ENCODE measurements around the gene DKK2. TPM values are rescaled to one million over a fixed set of nuclear protein-coding genes. Genes with fewer than 3 reads are reported as not detected.
A peak's percentile ranks its signal among the peaks of the same experiment; 100 is the strongest.

Gene DKK2
- total and polyA plus RNA-seq, 9 of the 15 experiments (the other 6 are each of a cell fraction or from before 2014, with no cell fraction given): not detected

DNA sequence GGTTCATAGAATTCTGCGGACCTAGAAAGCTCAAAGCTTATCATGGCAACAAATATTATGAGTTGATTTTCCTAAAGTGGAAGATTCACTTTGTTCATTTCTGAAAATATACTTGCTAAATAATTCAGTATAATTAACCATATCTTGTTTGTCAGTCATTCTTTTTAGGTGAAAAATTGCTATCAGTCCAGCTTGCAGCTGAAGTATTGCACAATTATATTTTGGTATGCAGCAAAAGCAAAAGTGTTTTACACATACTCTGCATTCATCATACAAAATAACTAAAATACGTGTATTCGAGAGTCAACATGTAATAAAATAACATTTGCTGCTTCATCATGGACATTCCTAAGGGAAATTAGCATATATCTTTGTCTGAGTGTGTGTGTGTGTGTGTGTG lies 24.8 kb downstream of the DKK2 start:
- Histone ChIP-seq H3K9ac (ENCODE audit: insufficient read depth in 1 of 2, low read depth in 2 of 2, low read length in 2 of 2) (no peak overlapping the region), H3K79me2 (ENCODE audit: control insufficient read depth, insufficient read depth, low read length) (no peaks in the 10 kb centered on the region), H3K9me3 (replicated peaks; ENCODE audit: control insufficient read depth, insufficient read depth, low read depth, low read length) (no peaks in the 10 kb centered on the region), H4K20me1 (replicated peaks; ENCODE audit: control insufficient read depth, insufficient read depth, low read length) (no peaks in the 10 kb centered on the region), H3K4me1 (replicated peaks in 1 of 2; ENCODE audit: control insufficient read depth in 2 of 2, insufficient read depth in 2 of 2, low read length in 2 of 2) (no peaks in the 10 kb centered on the region), H3K27me3 (ENCODE audit: control insufficient read depth in 2 of 2, insufficient read depth in 2 of 2, low read length in 2 of 2) (no peaks in the 10 kb centered on the region), H3K9me1 (ENCODE audit: control insufficient read depth, insufficient read depth, low read length) (no peaks in the 10 kb centered on the region), H3K4me2 (ENCODE audit: insufficient read depth, low read length) (no peak overlapping the region), H2AFZ (ENCODE audit: low read depth, low read length) (no peak overlapping the region), H3K27ac (ENCODE audit: extremely low read depth, low read depth, low read length) (no peak overlapping the region), H3K4me3 (no peak overlapping the region), H3K36me3 (ENCODE audit: control insufficient read depth, insufficient read depth, low read length) (no peaks in the 10 kb centered on the region)
- 0% methylated on average over 3 of the region's 3 CpGs for WGBS (ENCODE audit: insufficient coverage, low coverage, missing lambda C conversion rate)
- ChIA-PET POLR2A (no interaction called here), CTCF (ENCODE audit: low intra/inter-chr PET ratio) (interaction anchor here (0.5 kb wide), 1 partner anchor 30 kb away, joined by 3 read pairs; no protein-coding TSS in a partner anchor)
- BruUV-seq (replicated peaks): no TSS peak
- TF ChIP-seq SRSF9 (IDR thresholded peaks at IDR 0.05; ENCODE audit: borderline replicate concordance, low read depth, low read length) (no peak), CEBPB (tag; IDR thresholded peaks at IDR 0.05) (0 out of 2 replicates have a peak, but pooled peaks have one; percentile 8), CEBPG (CRISPR knock-in tag; IDR thresholded peaks at IDR 0.05) (no peak), CEBPG (tag; conservative IDR thresholded peaks at IDR 0.05 in 1 of 2, IDR thresholded peaks at IDR 0.05 in 1 of 2) (peak in 1 of 2 experiments; percentile 32; a peak in 1 of 4 replicates), FOXM1 (IDR thresholded peaks at IDR 0.05; ENCODE audit: low read depth) (no peak), FOXM1 (CRISPR knock-in tag; IDR thresholded peaks at IDR 0.05; ENCODE audit: low read depth) (no peak), ZNF121 (CRISPR knock-in tag; conservative IDR thresholded peaks at IDR 0.05) (no peak)
- in situ Hi-C loops (cut with MboI) (no loop called here), intact Hi-C loops (cut with micrococcal nuclease) (no loop called here)
- DNase-seq (ENCODE audit: extremely low read depth in 1 of 4, low spot score in 3 of 4) (no peak), FAIRE-seq (no peak), ATAC-seq (no peak)
